HG03097 (cell line): ENCODE data around the gene MTHFD1L.

Source experiments
- ATAC-seq: cut with Tn5 transposase; IDR thresholded peaks from one replicate; pipeline ENCODE4 v1.9.1; 2021; ENCODE audit not compliant: unreplicated experiment, low FRiP score

MTHFD1L gene

DNA sequence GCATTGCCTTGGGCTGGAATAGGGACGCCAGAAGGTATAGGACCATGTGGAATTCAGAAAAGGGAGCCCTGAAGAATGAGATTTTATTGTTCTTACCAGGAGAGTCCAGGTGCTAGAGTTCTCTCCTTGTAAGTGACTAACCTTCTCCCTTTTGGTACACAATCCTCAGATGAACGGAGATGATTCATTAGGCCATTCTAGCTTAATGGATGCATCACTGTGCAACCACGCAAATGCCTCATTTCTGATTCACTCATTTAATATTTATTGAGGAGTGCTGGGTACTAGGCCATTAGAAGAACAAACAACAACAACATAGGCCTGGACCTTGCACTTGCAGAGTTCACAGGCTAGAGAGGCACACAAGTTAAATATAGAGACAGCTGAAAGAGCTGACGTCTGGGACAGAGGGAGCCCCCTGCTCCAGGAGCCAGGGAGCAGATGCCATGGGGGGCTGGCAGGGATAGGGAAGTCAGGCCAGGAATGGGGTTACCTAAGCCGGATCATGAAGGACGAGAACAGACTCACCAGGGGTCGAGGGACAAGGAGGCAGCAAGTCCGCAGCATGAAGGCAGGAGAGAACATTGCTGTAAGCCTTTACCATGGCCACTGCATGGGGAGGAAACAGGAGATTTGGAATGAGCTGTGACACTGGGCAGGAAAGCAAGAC, 194.7 kb downstream of the MTHFD1L start:
- no peak for ATAC-seq

DNA sequence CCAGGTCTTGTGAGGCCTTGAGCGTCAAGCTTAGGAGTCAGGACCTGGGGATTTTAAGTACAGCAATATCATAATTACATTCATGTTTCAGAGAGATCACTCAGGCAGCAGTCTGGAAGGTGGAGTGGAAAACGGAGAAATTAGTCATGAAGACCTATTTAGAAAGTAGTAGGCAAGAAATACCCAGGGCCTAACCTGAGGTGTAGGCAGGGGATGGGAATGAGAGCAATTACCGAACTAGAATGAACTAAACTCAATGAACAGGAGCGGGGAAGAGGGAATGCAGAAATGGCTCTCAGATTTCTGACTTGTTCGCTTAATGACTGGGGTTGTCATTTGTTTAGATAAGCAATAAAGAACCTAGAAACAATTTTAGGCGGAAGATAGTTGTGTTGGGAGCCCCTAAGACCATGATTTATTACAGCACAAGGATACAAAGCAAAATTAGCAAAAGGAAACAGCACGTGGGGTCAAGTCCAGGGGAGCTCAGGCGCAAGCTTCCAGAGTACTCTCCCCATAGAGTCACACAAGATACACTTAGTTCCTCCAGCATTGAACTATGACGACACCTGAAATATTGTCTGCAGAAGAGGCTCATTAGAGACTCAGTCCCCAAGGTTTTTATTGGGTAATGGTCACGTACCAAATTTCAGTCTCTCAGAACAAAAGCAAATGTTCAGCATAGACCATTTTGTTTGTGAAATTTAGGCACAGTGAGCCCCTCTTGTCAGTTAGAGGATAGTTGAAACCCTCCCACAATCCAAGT, 195.4 kb downstream of the MTHFD1L start:
- no peak for ATAC-seq

GRCh38 chr6:151063352-151063751, 197.8 kb downstream of the MTHFD1L start:
- ATAC-seq = no peak

DNA sequence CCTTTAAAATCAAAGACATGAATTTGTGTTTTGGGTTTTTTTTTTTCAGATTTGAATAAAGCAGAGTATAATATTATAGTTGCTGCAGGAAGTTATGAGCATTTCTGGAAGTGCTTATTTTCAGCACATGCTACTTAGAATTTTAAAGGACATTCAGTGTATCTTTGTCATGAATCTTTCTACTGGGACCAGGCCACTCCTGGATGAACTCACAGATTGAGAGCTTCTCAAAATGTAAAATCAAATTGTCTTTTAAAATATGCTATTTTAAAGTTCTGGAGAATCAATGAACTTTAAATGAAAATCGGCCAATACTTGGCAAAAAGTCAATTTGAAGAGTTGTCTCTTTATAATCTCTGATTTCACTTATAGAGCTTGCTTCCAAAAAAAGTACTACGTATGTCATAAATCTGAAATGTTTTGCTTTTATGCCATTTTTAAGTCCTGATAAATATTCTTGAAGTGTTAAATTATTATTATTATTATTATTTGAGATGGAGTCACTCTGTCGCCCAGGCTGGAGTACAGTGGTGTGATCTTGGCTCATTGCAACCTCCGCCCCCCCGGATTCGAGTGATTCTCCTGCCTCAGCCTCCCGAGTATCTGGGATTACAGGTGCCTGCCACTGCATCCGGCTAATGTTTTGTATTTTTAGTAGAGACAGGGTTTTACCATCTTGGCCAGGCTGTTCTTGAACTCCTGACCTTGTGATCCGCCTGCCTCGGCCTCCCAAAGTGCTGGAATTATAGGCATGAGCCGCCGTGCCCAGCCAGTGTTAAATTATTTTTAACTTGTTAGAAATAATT, 198.5 kb downstream of the MTHFD1L start:
- ATAC-seq = no peak

GRCh38 chr6:151065027-151065815, 199.7 kb downstream of the MTHFD1L start:
- ATAC-seq = no peak

GRCh38 chr6:151067684-151068596, 202.4 kb downstream of the MTHFD1L start:
- ATAC-seq = no peak

- ATAC-seq = no peak
These were observed 203.3 kb downstream of the MTHFD1L start for GRCh38 chr6:151068761-151069312.

DNA sequence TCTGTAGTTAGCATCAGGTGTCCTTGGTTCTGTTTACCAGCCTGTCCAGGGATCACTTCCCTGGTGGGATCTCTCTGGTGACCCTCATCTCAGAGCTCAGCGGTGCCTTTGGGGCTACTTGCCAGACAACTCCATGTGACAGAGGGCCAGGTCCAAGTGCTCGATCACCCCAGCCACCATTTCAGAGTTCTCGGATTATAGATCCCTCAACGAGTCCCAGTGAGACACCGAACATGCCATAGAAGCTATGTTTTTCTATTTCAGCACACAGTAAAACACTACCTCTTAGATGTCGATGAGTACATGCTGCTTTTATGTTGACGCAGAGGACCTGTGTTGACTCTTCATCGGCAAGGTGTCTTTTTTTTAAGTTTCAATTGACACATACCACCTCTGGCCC, 204.1 kb downstream of the MTHFD1L start:
- ATAC-seq = no peak

- ATAC-seq = no peak
These were observed 205.1 kb downstream of the MTHFD1L start for GRCh38 chr6:151070631-151071051.

DNA sequence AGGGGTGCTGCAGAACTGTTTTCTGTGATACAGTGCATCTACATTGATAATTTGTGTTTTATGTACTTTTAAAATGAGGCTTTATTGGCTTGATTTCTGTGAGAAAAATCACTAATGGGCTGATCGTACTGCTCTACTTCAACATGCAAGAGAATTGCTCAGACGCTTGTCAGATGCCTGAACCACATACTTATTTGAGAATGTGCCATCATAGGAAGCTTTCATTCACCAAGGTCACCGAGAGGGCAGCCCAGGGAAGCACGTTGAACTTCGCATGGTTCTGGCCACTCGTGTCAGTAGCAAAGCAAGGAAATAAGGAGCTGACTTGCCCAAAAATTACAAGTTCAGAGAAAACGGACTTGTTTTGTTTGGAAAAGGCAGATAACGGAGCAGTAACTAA, 205.8 kb downstream of the MTHFD1L start:
- ATAC-seq = no peak

GRCh38 chr6:151073146-151073545, 207.6 kb downstream of the MTHFD1L start:
- no peak for ATAC-seq

- no peak for ATAC-seq
These were observed 208.2 kb downstream of the MTHFD1L start for GRCh38 chr6:151073701-151074100.

DNA sequence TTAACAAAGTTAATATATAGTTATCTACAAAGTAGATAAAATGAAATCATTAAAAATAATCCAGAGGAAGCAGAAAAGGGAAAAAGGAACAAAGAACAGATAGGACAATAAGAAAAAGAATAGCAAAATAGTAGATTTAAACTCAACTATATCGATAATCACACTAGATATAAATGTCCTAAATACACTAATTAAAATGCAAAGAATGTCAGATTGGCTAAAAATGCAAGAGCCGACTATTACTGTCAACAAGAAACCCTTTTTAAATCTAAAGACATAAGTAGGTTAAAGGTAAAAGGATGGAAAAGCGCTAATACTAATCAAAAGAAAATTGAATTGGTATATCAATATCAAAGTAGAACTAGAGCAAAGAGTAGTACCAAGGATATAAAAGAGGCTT, 209.5 kb downstream of the MTHFD1L start:
- no peak for ATAC-seq

GRCh38 chr6:151075527-151075926, 210.0 kb downstream of the MTHFD1L start:
- ATAC-seq = no peak

GRCh38 chr6:151075930-151076555, 210.5 kb downstream of the MTHFD1L start:
- no peak for ATAC-seq

- no peak for ATAC-seq
These were observed 213.2 kb downstream of the MTHFD1L start for GRCh38 chr6:151078655-151079054.

GRCh38 chr6:151081656-151082055, 216.2 kb downstream of the MTHFD1L start:
- no peak for ATAC-seq

DNA sequence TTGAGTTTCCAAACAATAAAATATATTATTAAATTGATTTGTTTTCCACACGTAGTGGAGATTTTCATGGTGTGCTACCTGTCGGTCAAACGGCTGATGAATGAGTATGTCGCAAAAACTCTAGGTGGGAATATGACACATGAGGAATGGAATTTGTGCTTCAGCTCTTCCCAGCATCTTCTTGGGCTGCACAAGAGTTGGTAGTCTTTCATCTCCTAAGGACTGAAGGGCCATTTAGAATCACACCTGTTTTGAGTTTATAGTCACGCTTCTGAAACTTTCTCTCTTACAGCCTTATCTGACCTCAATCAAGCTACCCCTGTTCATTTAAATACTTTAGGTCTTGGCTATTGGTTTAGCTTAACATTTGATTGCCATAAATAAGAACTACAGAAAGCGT, 216.6 kb downstream of the MTHFD1L start:
- ATAC-seq = no peak

GRCh38 chr6:151084275-151084674, 218.8 kb downstream of the MTHFD1L start:
- no peak for ATAC-seq
